NCI-H1092 treated with DMSO at 0.1 percent for 48 hours (cell line): ENCODE measurements around the gene CDK6.

Experiments
- DNase-seq: peaks from one replicate; lab custom pipeline; 2025; lab: John Stamatoyannopoulos, UW

The CDK6 gene

DNA sequence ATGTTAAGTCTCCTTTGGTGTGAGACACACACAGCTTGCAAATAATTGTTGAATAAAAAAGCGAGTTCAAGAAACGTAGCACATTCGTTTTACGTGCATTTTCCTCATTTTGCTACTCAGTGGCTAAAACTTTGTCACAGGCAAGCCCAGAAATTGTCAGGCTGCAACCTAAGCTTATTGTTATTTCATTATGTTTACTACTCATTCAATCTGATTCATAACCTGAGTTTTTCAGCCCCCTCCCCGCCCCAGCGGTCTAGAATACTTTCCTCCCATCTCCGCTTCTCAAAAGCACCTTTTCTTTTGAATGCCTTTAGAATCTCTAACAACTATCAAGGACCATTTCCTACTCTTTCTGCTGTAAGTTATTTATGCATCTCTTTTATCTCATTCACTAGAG lies 247.3 kb downstream of the CDK6 start:
- no peak for DNase-seq

DNA sequence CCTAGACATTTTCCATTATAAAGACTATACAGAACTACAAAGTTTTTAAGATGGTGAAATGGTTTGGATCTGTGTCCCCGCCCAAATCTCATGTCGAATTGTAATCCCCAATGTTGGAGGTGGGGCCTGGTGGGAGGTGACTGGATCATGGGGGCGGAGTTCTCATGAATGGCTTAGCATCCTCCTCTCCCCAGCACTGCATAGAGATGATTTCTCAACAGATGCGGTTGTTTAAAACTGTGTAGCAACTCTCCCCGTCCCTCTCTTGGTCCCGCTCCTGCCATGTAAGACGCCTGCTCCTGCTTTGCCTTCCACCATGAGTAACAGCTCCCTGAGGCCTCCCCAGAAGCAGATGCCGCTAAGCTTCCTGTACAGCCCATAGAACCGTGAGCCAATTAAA lies 247.8 kb downstream of the CDK6 start:
- no peak for DNase-seq

DNA sequence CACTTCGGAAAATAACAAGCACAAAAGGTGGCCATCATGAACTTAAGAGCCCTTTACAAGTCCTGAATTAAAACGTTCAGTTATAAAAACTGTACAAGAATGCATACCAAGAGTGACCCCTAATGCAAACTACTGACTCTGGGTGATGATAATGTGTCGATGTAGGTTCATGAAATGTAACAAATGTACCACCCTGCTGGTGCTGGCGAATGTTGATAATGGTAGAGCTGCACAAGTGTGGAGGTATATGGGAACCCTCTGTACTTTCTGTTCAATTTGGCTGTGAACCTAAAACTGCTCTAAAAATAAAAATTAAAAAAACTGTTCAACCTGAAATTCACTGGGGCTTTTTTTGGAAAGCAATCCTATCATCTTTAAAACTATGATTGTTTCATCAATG lies 249.5 kb downstream of the CDK6 start:
- no peak for DNase-seq

DNA sequence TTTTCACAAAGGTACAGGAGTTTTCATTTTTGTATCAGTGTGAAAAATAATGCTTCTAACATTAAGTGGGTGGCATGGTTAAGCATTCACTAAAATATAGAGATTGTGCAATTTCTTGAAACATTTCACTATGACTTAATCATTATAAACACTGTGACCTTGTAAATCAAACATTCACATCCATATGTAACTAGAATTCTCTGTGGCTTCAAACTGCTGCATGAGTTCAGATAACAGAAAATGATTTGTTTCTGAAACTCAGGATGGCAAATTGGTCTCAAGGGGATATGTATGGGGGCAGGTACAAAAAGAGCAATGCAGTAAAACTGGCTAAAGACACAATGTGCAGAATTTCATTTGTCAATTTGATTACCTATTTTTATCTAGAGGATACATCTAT lies 250.0 kb downstream of the CDK6 start:
- no peak for DNase-seq

DNA sequence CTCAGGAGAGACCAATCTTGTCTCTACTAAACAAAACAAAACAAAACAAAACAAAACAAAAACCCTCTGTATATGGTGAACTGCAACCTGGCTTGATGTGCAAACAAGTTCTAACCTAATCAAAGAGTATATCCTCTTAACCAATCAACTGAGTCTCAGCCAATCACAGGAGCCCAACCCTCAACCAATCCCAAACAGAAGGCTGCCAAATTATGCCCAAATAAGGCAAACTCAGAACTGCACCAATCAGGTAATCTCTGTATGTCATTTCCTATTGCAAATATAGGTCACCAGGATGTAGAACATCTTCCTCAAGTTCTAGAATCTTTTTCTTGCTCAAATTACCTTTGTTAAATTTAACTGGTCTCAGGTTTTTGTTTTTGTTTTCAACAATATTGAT lies 251.4 kb downstream of the CDK6 start:
- no peak for DNase-seq

DNA sequence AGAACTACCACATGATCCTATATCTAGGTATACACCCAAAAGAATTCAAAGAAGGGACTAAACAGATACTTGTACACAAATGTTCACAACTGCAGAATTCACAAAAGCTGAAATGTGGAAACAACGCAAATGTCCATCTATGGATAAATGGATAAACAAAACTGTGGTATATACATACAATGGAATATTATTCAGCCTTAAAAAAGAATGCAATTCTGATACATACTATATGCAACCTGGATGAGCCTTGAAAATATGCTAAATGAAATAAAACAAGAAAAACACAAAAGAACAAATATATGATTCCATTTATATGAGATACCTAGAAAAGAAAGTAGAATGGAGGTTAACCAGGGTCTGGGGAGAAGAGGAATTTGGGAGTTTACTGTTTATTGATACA lies 253.4 kb downstream of the CDK6 start:
- no peak for DNase-seq

DNA sequence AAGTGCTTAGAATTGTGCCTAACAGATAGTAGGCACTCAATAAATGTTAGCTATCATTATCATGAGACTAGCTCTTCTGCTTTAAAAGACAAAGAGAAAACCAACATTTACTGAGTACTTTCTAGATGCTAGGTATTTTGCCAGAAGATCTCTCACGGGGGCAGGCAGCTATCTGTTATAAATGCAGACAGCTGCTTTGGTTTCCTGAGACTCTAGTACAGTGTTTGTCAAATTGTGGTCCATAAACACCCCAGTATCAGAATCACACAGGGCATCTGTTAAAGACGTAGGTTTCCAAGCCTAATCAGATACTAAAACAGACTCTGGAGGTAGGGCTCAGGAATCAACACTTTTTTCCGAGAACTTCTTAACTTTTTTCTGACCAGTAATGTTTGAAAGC lies 260.1 kb downstream of the CDK6 start:
- DNase-seq, result no peak

DNA sequence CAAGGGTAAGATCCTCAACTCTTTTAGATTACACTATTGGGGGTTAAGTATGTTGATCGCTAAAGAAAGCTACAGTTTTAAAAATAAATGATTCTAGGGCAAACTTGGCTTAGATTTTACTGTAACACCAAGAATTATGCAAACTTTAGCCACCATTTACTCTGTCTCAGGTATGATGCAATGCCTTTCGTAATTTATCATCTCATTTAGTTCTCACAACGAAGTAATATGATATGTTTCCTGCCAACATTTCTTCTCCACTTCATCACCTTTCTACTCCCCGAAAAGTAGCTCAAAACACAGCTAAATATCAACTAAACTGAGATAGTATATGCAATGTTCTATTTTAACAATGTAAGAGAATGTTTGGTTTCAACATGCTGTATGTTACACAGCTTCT lies 267.2 kb downstream of the CDK6 start:
- no peak for DNase-seq

DNA sequence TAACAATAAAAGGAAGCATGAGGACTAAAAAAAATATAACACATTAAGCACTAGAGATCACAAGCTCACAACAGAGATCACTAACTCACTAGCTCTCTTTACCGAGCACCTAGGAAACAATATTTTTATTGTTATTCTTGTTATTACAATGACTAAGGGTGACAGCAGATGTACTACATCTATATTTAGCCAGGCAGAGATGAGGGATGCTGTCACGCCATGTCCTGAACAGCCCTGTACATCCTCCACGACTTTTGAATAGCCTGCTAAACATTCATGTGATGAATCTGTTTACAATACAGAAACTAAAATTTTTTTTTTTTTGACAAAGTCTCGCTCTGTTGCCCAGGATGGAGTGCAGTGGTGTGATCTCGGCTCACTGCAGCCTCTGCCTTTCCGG lies 268.9 kb downstream of the CDK6 start:
- no peak for DNase-seq

DNA sequence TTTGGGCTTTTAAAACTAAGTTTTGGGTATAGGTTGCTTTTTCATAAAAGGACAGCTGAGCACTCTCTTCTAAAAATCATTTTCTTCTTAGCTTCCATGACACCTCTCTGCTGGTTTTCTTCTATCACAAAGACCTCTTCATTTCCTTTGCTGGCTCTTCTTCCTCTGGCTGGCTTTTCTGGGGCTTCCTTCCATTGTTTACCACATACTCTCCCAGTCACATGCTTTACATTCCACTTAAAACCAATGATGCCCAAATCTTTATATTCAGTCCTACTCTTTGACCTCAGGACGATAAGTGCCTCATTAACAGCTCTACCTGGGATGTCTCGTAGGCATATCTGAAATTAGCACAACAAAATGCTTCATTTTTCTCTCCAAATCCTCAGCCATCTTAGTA lies 273.0 kb downstream of the CDK6 start:
- no peak for DNase-seq

DNA sequence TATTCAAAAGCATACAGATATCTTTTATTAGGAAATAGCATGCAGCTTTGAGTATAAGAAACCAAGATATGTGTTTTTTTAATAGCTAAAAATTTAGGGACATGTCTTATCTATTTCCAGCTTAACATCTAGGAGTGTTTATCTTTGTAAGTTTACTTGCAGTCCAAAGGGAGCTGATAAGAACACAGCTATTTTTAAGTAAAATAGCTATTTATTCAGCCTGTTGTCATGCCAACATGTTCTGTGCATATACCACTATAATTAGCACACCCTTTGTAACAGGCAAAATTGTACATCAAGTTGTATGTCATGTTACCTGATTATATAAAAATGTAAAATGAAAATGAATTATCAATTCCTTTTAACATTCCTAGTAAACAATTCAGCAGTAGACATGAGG lies 275.8 kb downstream of the CDK6 start:
- DNase-seq, result no peak

DNA sequence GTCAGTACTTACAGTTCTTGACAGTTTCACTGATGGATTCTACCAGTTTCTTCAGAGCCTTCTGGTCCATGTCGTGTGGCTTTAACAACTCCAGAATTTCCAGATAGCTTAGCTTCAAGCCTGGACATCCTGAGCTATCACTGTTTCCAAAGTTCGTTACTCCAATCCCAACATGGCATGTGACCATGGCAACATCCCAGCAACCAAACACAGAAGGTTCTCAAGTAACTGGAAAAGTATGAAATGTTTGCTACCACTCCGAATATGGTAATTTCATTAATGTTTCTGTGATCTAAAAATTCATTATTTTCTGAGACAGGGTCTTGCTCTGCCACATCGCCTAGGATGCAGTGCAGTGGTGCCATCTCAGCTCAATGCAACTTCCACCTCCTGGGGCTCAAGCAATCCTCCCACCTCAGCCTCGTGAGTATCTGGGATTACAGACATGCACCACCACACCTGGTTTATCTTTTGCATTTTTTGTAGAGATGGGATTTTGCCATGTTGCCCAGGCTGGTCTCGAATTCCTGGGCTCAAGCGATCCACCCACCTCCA lies 278.5 kb downstream of the CDK6 start:
- DNase-seq, result no peak

DNA sequence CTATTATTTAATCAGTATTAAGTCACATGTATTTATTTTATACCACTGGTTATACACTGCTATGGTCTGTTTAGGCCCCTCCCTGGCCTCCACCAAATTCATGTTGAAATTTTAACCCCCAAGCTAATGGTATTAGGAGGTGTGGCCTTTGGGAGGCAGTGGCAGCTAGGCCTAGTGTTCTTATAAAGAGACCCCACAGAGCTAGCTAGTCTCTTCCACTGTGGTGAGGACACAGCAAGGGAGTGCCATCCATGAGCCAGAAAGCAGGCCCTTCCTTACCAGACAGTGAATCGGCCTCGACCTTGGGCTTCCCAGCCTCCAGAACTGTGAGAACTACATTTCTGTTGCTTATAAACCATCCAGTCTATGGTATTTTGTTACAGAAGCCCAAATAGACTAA lies 279.1 kb downstream of the CDK6 start:
- DNase-seq, result no peak
